Measurements from ENCODE around the gene SMIM45.

GRCh38 chr22:41936894-41937169 lies 15.1 kb upstream of the SMIM45 start:
- no peak for TF ChIP-seq CTCF (IDR thresholded peaks at IDR 0.05)
- TF ChIP-seq POLR2A (IDR thresholded peaks at IDR 0.05): no peak

All from body of pancreas (tissue), 4 donors.